Fibroblast of pulmonary artery (primary cell): Measurements from ENCODE around the gene SYK.
"Not testable (repeated sequence)": the region's sequence is repeated elsewhere in the genome, so short reads cannot be mapped to it uniquely, and the experiment has no call there.

Source experiments
- DNase-seq: peaks from one replicate; pipeline ENCODE4 v3.0.0-alpha.2; 2010; ENCODE audit warnings: low read depth
- H3K4me3 ChIP-seq: replicated peaks from 2 replicates; pipeline ENCODE4 v1.5.1; 2011; ENCODE audit warnings: low read depth, mild to moderate bottlenecking, control low read depth, low read length, moderate library complexity
- CTCF ChIP-seq: IDR thresholded peaks from 2 replicates; pipeline ENCODE4 v1.5.1; 2011; ENCODE audit warnings: mild to moderate bottlenecking, control low read depth, low read length, inconsistent platforms; ENCODE audit errors: missing control alignments

SYK gene

GRCh38 chr9:90815183-90815943 lies 13.7 kb downstream of the SYK start:
- TF ChIP-seq CTCF, result no peak
- DNase-seq, result no peak
- no peak overlapping the region for H3K4me3 ChIP-seq

GRCh38 chr9:90815944-90816357 lies 14.3 kb downstream of the SYK start:
- DNase-seq, result no peak
- no peak overlapping the region for H3K4me3 ChIP-seq
- TF ChIP-seq CTCF, result no peak

DNA sequence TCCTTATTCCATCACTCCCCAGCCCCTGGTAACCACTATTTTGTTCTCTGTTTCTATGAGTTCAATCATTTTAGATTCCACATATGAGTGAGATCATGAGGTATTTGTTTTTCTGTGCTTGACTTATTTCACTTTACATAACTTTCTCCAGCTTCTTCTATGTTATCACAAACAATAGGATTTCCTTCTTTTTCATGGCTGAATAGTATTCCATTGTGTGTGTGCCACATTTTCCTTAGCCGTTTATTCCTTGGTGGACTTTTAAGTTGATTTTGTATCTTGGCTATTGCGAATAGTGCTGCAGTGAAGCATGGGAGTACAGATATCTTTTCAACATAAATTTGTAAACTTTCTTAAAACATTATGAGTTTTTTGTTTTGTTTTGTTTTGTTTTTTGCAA lies 15.1 kb downstream of the SYK start:
- TF ChIP-seq CTCF, result no peak
- H3K4me3 ChIP-seq, result no peak overlapping the region

GRCh38 chr9:90818279-90818678 lies 16.7 kb downstream of the SYK start:
- TF ChIP-seq CTCF, result no peak
- H3K4me3 ChIP-seq, result no peak overlapping the region
- DNase-seq, result no peak

More for the DNA sequence above, 15.1 kb downstream of the SYK start:
- DNase-seq, result no peak

GRCh38 chr9:90820406-90820805 lies 18.8 kb downstream of the SYK start:
- H3K4me3 ChIP-seq, DNase-seq: not testable (repeated sequence)

DNA sequence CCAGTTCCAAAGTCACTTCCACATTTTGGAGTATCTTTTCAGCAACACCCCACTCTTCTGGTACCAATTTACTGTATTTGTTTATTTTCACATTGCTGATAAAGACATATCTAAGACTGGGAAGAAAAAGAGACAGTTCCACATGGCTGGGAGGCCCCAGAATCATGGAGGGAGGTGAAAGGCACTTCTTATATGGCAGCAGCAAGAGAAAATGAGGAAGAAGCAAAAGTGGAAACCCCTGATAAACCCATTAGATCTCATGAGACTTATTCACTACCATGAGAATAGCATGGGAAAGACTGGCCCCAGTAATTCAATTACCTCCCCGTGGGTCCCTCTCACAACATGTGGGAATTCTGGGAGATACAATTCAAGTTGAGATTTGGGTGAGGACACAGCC lies 19.6 kb downstream of the SYK start:
- not testable (repeated sequence) for H3K4me3 ChIP-seq, DNase-seq

DNA sequence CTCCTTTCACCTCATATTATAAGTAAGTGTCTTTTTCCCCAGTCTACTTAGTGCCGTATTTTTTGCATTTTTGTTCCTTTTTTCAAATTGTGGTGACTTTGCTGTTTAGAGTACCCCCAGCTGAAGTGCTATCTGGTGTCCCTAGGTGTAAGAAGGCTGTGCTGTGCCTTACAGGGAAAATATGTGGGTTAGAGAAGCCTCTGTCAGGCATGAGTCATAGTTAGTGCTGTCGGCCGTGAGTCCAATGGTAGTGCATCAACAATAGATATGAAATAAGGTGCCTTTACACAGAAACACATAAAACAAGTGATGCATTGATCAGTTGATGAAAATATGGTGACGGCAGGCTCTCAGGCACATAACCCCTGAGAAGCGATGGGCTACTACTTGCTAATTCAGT lies 20.1 kb downstream of the SYK start:
- TF ChIP-seq CTCF, result no peak
- H3K4me3 ChIP-seq, result no peak overlapping the region
- no peak for DNase-seq

- TF ChIP-seq CTCF, result no peak
- no peak overlapping the region for H3K4me3 ChIP-seq
- no peak for DNase-seq
Observed at GRCh38 chr9:90822866-90823265, 21.2 kb downstream of the SYK start.
